ENCODE data around the gene MICOS13. TPM values are rescaled to one million over a fixed set of nuclear protein-coding genes. Genes with fewer than 3 reads are reported as not detected.

The MICOS13 gene
- total RNA-seq, 2 experiments from 2014 or later, result 39.2 to 119 TPM

GRCh38 chr19:5676105-5676771, 4.1 kb downstream of the MICOS13 start:
- BruUV-seq (replicated peaks), result no TSS peak
- no peak for DNase-seq (ENCODE audit: low spot score)
- H3K27ac ChIP-seq (ENCODE audit: low read depth, low read length, poor library complexity, severe bottlenecking), result no peak overlapping the region
- H2AFZ ChIP-seq (ENCODE audit: low read length), result no peak overlapping the region
- H3K79me2 ChIP-seq (ENCODE audit: insufficient read depth, low read depth, low read length), result no peaks in the 10 kb centered on the region; the same call in 1 of the 2 replicates
- no peak overlapping the region for H3K4me3 ChIP-seq (ENCODE audit: low read depth, low read length, poor library complexity, severe bottlenecking)
- TF ChIP-seq CTCF (conservative IDR thresholded peaks at IDR 0.05; ENCODE audit: low read length), result no peak
- TF ChIP-seq EZH2phosphoT487 (IDR thresholded peaks at IDR 0.05; ENCODE audit: borderline replicate concordance, low read depth, low read length), result no peak
- peaks cover 34% of the 10 kb centered on the region for H3K36me3 ChIP-seq (ENCODE audit: insufficient read depth, low read length)
- intact Hi-C loops (cut with micrococcal nuclease; ENCODE audit: unreplicated experiment), result no loop called here
- no peaks in the 10 kb centered on the region for H3K9me3 ChIP-seq (ENCODE audit: low read length)
- peaks cover 12% of the 10 kb centered on the region for H3K4me1 ChIP-seq (ENCODE audit: insufficient read depth, low read length, poor library complexity, severe bottlenecking)
- CTCF ChIA-PET (ENCODE audit: unreplicated experiment), result no interaction called here
- H3K4me2 ChIP-seq (ENCODE audit: low read length), result no peak overlapping the region
- H4K20me1 ChIP-seq (ENCODE audit: insufficient read depth, low read length), result no peaks in the 10 kb centered on the region
- no peaks in the 10 kb centered on the region for H3K9me2 ChIP-seq (ENCODE audit: insufficient read depth, low read length)
- POLR2A ChIA-PET, result no interaction called here

- Histone ChIP-seq H3K4me3 (ENCODE audit: low read depth, low read length, poor library complexity, severe bottlenecking) (no peak overlapping the region), H4K20me1 (ENCODE audit: insufficient read depth, low read length) (no peaks in the 10 kb centered on the region), H3K9me2 (ENCODE audit: insufficient read depth, low read length) (no peaks in the 10 kb centered on the region), H2AFZ (ENCODE audit: low read length) (no peak overlapping the region), H3K9me3 (ENCODE audit: low read length) (no peaks in the 10 kb centered on the region), H3K27ac (ENCODE audit: low read depth, low read length, poor library complexity, severe bottlenecking) (no peak overlapping the region), H3K36me3 (ENCODE audit: insufficient read depth, low read length) (peaks cover 46% of the 10 kb centered on the region), H3K4me1 (ENCODE audit: insufficient read depth, low read length, poor library complexity, severe bottlenecking) (peaks cover 8% of the 10 kb centered on the region), H3K79me2 (ENCODE audit: insufficient read depth, low read depth, low read length) (no peaks in the 10 kb centered on the region; the same call in 1 of the 2 replicates), H3K4me2 (ENCODE audit: low read length) (no peak overlapping the region)
- TF ChIP-seq EZH2phosphoT487 (IDR thresholded peaks at IDR 0.05; ENCODE audit: borderline replicate concordance, low read depth, low read length), result no peak
- TF ChIP-seq CTCF (conservative IDR thresholded peaks at IDR 0.05; ENCODE audit: low read length), result no peak
- BruUV-seq (replicated peaks), result no TSS peak
- no peak for DNase-seq (ENCODE audit: low spot score)
- ChIA-PET POLR2A (interaction anchor here (0.6 kb wide), 1 partner anchor 447 kb away, joined by 3 read pairs; no protein-coding TSS in a partner anchor), CTCF (ENCODE audit: unreplicated experiment) (no interaction called here)
- intact Hi-C loops (cut with micrococcal nuclease; ENCODE audit: unreplicated experiment), result no loop called here
Measured at GRCh38 chr19:5674714-5675113, 5.6 kb downstream of the MICOS13 start.

GRCh38 chr19:5673752-5674151, 6.6 kb downstream of the MICOS13 start:
- no TSS peak for BruUV-seq (replicated peaks)
- CTCF ChIA-PET (ENCODE audit: unreplicated experiment), result no interaction called here

More at GRCh38 chr19:5673752-5674151, 6.6 kb downstream of the MICOS13 start:
- no peaks in the 10 kb centered on the region for H3K9me3 ChIP-seq (ENCODE audit: low read length)
- H3K79me2 ChIP-seq (ENCODE audit: insufficient read depth, low read depth, low read length), result no peaks in the 10 kb centered on the region
- no peak overlapping the region for H2AFZ ChIP-seq (ENCODE audit: low read length)
- no peak overlapping the region for H3K4me2 ChIP-seq (ENCODE audit: low read length)
- DNase-seq (ENCODE audit: low spot score), result no peak
- no peaks in the 10 kb centered on the region for H3K9me2 ChIP-seq (ENCODE audit: insufficient read depth, low read length)
- POLR2A ChIA-PET, result no interaction called here
- no peaks in the 10 kb centered on the region for H4K20me1 ChIP-seq (ENCODE audit: insufficient read depth, low read length)
- peaks cover 56% of the 10 kb centered on the region for H3K36me3 ChIP-seq (ENCODE audit: insufficient read depth, low read length)
- TF ChIP-seq EZH2phosphoT487 (IDR thresholded peaks at IDR 0.05; ENCODE audit: borderline replicate concordance, low read depth, low read length), result no peak
- no peak for TF ChIP-seq CTCF (conservative IDR thresholded peaks at IDR 0.05; ENCODE audit: low read length)
- no peak overlapping the region for H3K4me3 ChIP-seq (ENCODE audit: low read depth, low read length, poor library complexity, severe bottlenecking)
- H3K27ac ChIP-seq (ENCODE audit: low read depth, low read length, poor library complexity, severe bottlenecking), result no peak overlapping the region
- intact Hi-C loops (cut with micrococcal nuclease; ENCODE audit: unreplicated experiment), result no loop called here
- no peaks in the 10 kb centered on the region for H3K4me1 ChIP-seq (ENCODE audit: insufficient read depth, low read length, poor library complexity, severe bottlenecking)
